NCI-H510A (cell line): Measurements from ENCODE around the gene RNU4-1.

Experiments used
- DNase-seq: peaks from one replicate; lab custom pipeline; 2025; lab: John Stamatoyannopoulos, UW

Gene RNU4-1

DNA sequence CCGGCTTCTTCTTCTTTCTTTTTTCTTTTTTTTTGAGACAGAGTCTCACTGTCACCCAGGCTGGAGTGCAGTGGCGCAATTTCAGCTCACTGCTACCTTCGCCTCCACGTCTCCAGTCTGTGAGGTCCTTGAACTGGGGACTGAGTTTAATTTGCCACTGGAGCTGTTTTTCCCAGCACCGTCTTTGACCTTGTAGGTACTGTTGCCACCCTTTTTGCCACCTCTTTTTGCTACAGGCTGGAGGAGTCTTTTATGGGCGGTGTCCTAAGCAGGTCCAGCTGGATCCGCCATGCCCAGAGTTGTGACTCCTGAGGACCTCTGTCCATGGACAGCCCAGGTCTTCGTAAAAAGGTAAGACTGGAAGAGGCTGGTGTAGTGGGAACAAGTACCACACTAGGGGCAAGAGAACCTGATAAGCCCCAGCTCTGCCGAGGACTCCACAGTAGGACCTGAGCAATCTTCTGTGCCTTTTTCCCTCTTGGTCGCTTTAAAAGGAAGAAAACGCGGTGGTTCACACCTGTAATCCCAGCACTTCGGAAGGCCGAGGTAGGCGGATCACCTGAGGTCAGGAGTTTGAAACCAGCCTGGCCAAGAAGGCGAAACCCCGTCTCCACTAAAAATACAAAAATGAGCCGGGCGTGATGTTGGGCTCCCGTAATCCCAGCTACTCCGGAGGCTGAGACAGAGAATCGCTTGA lies 2.3 kb downstream of the RNU4-1 start:
- DNase-seq = peak; percentile 11

DNA sequence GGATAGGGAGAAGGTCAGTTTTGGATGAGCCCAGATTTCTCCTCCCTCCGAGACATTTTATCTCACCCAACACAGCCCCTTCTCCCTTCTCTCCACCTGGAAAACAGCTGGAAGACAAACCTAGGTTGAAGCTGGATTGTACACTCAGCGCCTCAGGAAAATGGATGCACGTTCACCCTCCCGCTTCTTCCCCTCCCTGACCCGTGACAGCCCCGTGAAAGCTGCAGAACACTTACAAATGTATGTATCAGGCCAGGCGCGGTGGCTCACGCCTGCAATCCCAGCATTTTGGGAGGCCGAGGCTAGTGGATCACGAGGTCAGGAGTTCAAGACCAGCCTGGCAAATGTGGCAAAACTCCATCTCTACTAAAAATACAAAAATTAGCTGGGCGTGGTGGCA lies 5.5 kb downstream of the RNU4-1 start:
- DNase-seq = no peak

DNA sequence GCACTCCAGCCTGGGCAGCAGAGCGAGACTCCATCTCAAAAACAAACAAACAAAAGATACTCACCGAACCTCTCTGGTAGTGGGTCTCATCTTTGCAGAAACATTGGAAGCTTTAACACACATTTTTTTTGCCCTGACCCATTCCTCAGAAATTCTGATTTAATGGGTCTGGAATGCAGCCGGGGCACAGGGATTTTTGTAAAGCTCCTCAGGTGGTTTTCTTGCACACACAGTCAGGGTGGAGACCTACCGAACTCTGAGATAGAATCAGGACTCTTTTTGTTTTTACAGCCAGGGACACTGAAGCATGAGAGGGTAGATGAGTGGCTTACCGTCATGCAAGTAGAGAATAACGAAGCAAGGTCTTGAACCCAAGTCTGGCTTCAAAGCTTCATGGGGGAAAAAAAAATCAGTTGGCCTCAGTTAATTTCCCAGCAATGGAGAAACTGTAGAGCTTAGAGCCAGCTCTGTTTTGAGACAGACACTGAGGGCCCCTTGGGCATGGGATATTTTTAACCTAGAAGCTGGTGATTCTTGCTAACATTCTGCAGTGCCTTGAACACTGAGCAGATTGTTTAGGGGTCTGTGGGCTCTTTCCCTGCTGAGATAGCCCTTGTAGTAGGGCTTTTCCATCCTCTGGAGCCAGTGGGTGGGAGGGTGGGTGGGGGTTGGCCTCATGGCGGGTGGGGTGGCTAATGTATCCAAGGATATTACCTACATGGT lies 6.1 kb downstream of the RNU4-1 start:
- no peak for DNase-seq

DNA sequence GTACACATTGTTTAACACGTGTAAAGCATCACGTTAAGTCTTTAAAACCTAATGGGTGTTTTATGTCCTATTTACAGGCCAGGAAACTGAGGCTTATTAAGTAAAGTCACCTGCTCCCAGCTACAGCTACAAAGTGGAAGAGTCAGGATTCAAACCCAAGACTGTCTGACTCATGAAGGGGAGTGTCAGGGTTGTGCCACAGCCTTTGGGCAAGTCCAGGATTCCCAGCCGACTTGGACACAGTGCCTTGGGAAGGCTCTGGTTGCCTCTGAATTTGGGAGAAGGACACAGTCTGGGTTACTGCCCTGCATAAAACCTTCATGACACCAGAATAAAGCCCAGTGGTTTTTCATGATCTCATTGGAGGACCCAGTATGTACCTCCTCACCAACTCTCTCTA lies 8.7 kb downstream of the RNU4-1 start:
- no peak for DNase-seq

DNA sequence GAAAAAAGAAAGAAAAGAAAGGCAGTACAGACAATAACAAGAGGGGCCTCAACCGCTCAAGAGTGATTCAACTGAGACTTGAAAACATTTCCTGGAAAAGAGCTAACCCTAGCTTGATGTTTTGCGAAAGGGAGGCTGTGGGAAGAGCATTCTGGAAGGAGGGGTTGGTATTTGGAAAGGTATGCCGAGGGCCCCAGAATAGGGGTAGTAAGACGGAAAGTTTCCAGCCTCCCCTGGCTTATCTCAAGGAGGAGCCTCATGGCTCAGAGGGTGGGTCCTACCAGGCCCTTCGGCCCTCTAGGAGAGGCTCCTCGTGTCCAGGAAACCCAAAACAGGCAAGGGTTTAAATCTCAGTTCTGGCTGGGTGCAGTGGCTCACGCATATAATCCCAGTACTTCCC lies 9.7 kb downstream of the RNU4-1 start:
- DNase-seq = no peak

DNA sequence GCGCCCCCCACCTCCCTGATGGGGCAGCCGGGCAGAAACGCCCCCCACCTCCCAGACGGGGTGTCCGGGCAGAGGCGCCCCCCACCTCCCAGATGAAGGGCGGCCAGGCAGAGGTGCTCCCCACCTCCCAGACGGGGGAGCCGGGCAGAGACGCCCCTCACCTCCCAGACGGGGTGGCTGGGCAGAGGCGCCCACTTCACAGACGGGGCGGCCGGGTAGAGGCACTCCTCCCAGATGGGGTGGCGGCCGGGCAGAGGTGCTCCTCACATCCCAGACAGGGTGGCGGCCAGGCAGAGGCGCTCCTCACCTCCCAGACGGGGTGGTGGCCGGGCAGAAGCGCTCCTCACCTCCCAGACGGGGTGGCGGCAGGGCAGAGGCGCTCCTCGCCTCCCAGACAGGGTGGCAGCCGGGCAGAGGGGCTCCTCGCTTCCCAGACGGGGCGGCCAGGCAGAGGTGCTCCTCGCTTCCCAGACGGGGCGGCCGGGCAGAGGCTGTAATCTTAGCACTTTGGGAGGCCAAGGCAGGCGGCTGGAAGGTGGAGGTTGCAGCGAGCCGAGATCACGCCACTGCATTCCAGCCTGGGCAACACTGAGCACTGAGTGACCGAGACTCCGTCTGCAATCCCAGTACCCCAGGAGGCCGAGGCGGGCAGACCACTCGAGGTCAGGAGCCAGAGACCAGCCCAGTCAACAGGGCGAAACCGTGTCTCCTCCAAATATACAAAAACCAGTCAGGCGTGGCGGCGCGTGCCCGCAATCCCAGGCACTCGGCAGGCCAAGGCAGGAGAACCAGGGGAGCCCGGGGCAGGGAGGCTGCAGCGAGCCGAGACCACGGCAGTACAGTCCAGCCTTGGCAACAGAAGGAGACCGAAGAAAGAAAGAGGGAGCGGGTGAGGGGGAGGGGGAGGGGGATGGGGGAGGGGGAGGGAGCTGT lies 14.6 kb downstream of the RNU4-1 start:
- no peak for DNase-seq

DNA sequence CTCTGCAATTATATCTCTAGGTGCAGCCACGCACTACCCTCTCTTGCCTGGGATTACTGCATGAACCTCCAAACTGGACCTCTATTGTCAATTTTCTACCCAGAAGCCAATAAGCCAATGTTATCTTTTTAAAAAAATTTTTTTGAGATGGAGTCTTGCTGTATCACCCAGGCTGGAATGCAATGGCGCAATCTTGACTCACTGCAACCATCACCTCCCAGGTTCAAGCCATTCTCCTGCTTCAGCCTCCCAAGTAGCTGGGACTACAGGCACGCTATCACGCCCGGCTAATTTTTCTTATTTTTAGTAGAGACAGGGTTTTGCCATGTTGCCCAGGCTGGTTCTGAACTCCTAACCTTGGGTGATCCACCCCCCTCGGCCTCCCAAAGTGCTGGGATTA lies 16.3 kb downstream of the RNU4-1 start:
- DNase-seq = no peak

DNA sequence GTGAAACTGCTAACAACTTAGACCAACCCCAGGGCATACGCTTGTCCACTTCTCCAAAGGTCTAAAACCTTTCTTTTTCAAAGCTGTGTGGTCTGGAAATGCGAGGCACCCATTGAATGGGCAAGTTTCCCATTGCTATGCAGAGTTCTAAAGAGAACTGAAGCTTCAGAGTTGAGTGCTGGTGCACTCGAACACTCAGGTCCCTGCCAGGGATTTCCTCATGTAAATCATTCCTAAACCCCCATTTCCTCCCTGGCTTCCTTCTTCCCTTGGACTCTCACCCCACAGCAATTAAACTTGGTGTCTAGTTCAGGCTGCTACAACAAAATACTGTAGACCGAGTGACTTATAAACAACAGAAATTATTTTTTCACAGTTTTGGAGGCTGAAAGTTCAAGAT lies 25.3 kb downstream of the RNU4-1 start:
- DNase-seq = no peak

DNA sequence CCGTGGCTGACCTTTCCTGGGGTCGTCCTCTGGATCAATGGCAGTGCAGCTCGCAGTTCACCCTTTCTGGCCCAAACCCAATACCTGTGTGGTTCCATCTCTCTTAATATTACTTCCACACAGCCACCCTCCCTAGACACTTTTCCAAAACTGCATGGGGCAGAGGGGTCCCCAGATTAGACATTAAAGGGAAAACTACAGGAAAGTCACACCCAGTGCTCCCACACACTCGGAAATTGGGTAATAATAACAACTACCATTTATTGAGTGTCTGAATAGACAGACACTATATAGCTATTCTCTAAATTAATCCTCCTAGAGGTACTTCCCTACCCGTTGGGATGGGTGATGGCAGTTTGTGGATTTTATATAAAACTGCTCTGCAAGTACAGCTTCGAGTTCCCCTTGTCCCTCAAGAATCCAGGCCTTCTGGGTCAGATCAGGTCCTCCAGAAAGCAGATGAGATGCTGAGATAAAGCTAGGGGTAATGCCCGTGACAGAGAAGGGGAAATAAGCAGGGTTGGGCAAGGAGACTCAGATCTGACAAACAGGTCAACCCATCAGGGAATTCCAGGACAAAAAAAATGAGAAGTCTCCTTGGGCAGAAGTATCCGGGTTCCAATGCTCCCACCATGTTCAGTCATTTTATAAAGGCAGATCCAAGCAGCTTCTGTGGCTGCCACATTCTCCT lies 26.7 kb downstream of the RNU4-1 start:
- DNase-seq = no peak

DNA sequence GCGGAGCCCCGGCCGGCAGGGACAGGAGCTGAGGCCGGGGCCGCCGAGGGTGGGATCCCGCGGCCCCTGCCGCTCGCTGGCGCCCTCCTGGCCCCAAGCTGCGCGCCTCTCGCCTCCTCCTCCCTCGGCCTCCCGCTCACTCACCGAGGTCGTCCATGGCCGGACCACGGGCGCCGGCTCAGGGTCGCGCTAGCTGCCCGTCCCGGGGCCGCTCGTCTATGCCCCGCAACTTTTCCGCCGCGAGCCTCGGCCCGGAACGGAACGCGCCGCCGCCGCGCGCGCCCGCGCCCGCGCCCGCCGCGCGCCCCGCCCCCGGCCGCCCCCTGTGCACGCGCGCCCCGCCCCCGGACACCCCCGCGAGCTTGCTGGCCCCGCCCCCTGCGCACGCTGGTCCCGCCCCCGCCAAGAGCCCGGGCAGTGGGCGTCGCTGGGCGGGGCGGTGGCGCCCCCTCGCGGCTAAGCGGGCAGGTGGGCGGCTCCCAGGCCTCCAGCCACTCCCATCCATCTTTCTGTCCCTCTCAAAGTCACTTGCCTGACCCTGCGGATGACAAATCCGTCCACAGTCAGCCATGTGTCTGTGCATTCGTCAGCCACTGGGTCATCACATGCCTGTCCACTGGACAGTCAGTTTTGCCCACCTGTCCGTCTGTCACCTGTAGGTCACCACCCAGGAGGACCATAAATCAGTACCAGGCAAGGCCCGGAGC lies 27.4 kb downstream of the RNU4-1 start, which contains the start of gene PXN:
PXN (minus strand) TSS at position 258 of the 707 bp plus-strand sequence; CDS start at position 157, 101 bp downstream.
- peak; percentile 64 for DNase-seq

DNA sequence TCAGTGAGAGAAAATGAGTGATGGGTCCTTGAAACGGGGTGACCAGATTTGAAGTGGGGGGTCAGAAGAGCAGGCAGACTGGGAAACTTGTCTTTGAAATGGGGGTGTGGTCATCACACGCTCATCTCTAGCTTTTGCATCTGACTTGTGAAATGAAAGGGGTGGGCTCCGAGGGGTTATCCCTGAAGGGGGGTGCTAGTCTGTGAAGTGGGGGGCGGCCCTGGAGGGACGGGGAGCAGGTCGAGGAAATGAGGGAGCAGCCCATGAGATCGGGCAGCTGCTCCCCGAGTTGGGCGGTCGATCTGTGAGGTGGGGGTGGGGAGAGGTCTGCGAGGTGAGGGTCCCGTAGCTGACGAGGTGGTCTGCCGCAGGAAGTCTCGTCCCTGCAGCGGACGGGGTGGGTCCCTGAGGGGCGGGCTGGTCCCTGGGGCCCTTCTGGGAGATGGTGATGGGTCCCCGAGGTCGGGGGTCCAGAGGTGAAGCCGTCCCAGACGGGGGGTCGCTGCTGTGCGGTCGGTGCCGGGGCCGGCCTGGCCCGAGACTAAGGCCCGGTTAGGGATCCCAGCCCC lies 28.0 kb downstream of the RNU4-1 start:
- DNase-seq = no peak

DNA sequence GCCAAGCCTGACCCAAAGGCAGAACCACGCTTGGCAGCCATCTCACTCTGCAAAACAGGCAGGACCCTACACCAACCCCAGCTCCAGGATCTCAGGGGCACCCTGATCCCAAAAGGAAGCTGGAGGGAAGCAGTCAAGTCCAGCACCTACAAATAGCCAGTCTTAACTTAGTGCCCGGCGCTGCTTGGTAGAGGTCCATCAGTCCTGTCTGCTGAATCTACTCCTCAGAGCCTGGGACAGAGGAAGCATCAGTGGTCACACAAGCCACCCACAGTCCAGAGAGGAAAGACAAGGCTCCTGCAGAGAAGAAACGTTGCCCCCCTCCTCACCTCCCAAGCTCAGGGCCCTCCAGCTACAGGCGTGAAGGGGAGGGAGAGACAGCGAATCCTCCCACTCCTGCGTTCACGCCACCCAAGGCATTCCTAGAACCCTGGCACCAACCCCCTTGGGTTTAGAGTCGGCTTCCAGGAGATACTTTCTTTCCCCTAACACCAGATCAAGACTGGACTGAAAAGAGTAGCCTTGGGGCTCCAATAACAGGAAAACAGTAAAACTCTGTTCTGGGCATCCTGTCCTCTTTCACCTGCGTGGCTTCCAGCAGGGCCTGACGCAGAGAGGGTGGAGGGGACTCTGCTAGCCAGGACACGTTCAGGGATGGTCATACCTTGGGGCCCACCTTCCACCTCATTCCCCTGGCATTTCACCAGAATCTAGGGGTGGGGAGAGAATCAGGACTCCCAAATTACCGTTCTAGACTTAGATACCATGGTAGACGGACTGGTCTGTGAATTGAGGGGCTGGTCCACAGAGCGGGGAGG lies 28.7 kb downstream of the RNU4-1 start:
- DNase-seq = no peak

DNA sequence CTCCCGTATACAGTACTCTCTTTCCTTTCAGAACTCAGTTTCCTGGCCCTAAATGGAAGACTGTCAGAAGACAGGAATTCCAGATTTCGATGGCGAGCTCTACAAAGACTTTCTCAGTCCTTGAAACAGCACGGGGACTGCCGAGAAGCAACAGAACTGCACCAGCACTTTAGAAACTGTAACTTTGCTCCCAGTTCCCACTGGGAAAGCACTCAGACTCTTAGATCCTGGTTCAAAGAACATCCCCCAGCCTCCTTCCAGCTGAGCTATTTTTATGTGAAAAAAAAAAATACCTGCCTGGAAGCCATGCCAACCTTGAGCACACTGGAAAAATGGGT lies 29.3 kb downstream of the RNU4-1 start:
- no peak for DNase-seq

DNA sequence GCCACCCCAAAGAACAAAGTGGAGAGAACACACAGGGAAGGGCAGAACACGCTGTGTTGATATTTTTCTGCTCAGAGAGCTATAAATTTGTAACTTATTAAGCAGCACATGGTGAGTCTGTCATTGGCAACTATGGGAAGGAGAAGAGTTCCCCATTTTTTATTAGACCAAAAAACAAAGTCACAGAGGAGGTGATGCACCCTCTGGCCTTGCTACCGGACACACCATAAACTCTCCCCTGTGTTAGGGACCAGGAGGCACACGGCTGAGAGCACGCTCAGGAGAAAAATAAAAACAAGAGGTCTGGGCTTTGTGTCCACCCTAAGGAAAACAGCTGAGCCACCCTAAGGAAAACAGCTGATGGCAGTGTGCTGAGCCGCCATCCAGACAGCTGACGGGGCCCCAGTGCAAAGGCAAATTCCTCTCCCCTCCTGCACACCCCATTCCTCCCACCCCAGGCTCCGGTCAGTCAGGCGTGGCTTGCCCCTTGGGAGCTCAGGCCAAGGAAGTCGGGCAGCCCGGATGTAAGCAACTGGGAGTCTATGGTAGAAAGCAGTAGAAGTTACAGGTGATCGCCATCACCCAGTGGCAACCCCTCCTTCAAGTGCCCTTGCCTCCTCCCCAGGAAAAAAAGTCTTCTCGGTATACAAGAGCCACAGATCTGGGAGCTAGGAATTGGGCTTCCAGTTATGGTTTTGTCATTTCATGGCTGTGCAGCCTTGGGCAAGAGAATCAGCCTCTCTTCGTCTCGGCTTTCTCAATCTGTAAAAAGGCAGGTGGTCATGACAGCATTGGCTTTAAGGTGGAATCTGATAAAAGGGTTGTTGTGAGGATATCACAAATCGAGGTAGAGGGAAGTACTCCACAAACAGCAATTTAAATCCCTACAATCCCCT lies 29.9 kb downstream of the RNU4-1 start:
- no peak for DNase-seq

DNA sequence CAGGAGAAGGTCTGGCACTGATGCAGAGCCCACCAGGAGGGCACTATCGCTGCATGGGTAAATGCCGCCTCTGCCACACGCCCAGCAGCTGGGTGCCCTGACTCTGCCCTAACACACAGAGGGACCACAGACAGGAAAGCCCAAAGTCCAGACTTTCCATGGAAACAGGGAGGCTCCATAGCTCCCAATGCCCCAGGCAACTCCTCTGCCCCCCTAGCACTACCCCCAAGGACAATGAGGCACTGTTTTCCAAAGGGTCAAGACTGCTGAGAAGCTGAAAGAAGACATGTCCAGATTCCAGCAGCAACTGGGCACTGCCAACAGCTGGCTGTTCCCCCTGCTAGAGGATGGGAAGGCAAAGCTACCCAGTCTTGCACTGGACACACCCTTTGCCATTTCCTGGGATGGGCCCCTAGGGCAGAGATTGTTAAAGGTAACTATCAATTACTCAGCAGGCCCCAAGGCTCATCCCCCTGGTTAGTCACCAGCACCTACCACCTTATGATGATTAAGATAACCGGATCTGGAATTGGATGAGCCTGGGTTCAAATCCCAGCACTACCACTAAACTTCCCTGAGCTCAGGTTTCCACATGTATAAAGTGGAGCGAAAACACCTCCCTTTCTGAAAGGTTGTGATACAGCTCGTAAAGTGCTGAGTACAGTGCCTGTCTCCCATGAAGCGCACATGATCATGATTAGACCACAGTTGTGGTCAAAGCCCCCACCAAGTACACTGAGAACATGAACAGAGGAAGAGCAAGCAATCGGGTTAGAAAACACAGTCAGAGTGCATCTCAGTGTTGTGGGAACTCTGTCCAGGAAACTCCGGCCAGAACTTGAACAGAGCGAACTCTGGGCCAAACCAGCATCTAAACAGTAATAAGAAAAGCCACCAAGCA lies 30.8 kb downstream of the RNU4-1 start:
- no peak for DNase-seq

DNA sequence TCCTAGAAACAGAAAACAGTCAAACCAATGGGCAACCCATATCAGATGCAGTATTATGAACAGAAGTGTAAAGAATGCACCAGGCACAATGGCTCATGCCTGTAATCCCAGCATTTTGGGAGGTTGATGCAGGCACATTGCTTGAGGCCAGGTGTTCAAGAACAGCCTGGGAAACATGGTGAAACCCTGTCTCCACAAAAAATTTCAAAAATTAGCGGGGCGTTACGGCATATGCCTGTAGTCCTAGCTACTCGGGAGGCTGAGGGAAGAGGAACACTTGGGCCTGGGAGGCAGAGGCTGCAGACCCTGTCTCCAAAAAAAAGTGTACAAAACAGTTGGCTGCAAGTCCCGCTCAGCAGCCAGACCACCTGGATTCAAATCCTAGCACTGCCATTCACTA lies 32.4 kb downstream of the RNU4-1 start:
- DNase-seq = no peak

DNA sequence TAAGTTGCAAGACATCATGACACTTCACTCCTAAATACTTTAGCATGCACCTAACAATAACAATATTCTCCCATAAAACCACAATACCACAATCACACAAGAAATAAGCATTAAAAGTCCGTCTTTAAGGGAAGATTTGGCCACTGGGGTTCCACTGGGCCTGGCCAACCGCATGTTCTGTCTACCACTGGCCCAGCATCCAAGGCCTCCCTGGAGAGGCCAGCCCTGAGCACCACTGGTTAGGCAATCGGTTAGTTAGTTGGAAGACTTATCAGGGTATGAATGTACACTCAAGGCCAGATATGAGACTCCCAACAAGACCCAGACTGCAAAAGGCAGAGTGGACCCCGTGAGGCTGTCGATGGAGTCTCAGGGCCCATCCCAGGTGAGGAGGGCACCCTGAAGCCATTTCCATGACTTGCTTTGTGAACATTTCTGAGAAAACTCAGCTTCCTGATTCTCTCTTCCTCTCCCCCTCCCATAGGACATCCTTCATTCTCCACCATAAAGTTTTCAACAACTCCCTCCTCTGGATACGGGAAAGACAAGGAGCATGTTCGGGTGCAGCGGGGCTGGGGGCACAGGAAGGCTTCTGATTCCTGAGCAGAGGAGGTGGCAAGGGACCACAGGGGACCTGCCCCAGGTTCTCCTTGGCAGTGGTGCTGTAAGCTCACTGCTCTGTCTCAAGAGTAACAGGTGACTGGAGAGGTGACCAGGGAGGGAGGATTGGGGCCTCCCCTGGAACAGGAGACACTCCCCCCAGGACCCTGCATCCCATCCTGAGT lies 33.4 kb downstream of the RNU4-1 start:
- DNase-seq = no peak
